Left renal cortex interstitium (tissue), 4 donors: Measurements from ENCODE around the gene ZSWIM6. TPM values are rescaled to one million over a fixed set of nuclear protein-coding genes. Genes with fewer than 3 reads are reported as not detected.

Experiments
- DNase-seq, 4 donors: peaks; one replicate each; pipeline ENCODE4 v3.0.0-alpha.2; 2013; ENCODE audit warnings: low read depth in 4 of 4, low spot score in 2 of 4, missing footprints in 1 of 4
- polyA plus RNA-seq, 4 donors: library from polyadenylated mRNA; unstranded; fragments of 120-200 nt; gene quantifications; one replicate each; pipeline ENCODE4 v1.2.1, GENCODE V29; 2013; ENCODE audit not compliant: insufficient read length in 4 of 4

ZSWIM6 gene
- polyA plus RNA-seq, 4 donors: 22.3 to 35.4 (median 26.9) TPM

DNA sequence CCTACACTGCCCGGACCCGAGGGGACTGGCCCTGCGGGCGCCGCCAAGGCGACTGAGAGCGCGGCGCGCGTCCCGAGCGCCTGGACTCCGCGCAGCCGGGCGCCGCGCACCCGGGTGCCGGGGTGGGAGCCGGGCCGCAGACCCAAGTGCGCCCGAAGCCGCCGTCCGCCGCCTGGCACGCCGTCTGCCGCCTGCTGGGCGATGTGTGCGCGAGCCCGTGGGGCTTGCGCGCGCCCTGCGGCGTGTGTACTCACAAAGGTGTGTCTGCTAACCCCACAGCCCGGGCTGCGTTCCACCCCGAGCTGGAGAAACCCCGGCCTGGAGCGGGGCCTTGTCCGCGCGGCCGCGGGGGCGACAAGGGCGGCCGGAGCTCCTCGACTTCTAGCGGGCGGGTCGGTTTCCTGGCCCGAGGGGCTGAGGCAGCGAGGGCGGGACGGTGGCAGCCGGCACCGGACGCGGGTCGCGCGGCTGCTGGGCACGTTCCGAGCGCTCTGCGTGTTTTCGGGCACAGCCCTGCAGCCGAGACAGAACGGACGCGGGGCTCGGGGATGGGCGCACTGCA is 1.1 kb upstream of the ZSWIM6 start:
- peak in 2 of 4 donors; percentile 51 to 65 for DNase-seq

DNA sequence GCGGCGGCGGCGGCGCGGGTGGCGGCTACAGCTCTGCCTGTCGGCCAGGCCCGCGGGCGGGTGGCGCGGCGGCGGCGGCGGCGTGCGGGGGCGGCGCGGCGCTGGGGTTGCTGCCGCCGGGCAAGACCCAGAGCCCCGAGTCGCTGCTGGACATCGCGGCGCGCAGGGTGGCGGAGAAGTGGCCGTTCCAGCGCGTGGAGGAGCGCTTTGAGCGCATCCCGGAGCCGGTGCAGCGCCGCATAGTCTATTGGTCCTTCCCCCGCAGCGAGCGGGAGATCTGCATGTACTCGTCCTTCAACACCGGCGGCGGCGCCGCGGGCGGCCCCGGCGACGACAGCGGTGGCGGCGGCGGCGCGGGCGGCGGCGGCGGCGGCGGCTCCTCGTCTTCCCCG is 296 bp downstream of the ZSWIM6 start:
- DNase-seq: no peak

GRCh38 chr5:61332851-61333320 is 828 bp downstream of the ZSWIM6 start:
- DNase-seq: no peak

- DNase-seq: no peak
Observed at GRCh38 chr5:61333321-61333953, 1.4 kb downstream of the ZSWIM6 start.

DNA sequence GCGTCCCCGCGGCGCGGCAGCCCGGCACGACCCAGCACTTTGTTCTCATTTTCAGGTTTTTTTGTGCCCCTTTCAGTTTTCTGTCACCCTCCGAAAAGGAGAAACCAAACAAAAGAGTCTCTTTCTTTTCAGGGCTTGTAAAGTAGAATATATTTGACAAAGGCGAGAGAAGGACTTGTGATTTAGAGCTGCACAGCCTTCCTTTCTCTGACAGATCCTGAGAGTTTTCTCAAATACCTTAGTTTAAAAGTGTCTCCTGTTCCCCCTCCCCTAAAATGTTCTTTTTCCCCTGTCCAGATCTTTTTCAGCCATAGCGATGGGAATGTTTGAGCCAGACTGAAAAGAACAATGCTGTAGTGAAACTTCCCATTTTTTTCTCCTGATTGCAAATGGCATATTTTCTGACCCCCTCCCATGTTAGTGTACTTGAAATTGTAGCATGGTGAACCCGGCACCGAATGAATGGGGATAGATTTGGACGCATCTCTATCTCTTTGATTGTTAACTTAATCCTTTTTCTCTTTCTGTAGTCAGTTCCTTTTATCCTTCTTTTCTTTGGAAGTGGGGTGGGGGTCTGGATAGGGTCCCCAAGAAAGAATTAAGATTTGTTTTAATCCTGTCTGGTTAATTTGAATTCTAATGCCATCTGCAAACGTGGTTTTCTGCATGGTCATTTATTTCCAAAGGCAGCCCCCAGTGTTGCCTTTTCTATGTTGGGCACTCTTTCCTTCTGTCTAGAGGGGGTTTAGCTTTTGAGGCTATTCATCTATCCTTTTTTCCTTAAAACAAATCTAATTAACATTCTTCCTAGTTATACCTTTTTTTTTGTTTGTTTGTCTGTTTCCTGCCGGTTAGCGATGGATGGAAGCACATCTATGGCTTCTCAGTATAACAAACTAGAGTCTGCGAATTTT is 2.2 kb downstream of the ZSWIM6 start:
- no peak for DNase-seq

DNA sequence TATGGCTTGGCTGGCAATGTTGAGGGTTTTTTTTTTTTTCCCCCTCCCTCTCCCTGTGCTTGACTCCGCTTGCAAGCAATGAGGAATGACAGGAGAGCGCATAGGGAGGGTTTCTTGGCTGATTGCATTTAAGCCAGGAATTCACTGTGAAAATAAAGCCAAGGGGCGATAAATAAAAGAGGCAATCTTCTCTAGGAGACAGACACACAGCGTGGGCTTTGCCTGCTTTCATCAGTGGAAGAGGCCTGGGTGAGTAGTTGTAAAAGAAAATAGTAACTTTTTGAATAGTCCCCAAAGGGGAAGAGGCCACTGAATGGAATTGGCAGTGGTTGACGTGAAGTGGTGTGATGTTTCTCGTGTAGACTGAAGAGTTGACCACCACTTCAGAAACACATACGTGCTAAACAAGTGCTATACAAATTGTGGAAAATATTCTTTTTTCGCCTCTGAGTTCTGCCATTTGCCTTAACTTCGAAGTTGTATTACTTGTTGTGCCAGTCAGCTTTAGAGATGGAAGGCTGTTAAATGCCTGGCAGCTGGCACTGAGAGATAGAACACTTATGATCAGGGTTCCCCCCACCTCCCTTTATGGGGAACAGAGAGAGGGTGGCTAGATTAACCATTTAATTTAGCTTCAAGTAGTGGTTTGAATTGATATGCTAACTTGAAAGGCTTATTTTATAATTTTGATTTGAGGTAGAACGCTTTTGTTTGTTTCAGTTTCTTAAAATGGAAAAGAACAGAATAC is 3.0 kb downstream of the ZSWIM6 start:
- DNase-seq: peak in 2 of 4 donors; percentile 61 to 78

DNA sequence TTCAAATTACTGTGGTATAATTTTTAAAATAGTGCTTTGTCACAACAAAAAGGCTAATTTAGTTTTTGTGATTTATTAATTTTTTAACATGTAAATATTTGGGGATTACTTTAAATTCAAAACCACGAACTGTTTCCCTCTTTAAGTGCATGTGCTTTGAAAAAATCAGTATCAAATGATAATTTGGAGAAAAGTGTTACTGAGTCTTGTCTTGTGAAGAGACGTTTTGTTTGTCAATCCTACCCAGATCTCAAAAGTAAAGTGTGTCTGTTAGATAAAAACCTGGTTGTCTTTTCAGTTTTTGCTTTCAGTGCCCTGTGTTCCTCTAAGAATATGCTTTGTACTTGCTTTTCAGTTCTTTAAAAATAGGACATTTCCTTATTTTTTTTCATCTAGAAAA is 7.7 kb downstream of the ZSWIM6 start:
- DNase-seq: no peak

DNA sequence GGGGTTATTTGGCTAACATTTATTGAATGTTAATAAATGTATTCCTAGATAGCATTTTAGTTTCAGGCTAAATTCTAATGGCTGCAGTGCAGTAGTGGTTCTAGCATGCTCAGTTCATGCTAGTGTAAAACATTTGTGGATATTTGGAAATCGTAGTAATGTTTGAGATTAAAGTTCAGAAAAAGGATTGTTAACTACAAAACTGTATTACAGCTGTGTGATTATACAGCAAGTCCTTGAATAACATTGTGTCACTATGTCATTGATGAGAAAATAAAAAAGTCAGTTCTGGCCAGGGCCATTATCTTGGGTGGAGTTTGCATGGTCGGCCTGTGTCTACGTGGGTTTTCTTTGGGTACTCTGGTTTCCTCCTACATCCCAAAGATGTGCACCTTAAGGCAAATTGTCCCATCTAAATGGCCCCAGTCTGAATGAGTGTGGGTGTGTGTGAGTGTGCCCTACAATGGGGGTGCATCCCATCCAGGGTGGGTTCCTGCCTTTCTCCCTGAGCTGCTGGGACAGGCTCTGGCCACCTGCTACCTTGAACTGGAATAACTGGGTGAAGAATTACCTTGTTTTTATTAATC is 8.8 kb downstream of the ZSWIM6 start:
- no peak for DNase-seq

DNA sequence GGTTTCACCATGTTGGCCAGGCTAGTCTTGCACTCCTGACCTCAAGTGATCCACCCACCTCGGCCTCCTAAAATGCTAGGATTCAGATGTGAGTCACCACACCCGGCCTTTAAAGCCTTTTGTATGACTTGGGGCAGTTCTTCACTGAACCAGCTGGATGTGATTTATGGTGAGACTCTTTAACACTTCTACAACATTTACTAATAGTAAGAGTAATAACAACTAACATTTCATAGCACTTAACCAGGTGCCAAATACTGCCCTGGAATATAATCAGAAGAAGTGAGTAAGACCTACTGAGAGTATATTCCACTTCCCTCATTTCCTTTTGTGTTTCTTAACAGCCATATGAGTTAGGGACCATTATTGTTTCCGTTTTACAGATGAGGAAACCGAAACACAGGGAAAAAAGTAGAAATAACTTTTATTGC is 10.0 kb downstream of the ZSWIM6 start:
- no peak for DNase-seq

- DNase-seq: no peak
Observed at GRCh38 chr5:61344187-61344944, 12.3 kb downstream of the ZSWIM6 start.

GRCh38 chr5:61346511-61346910 is 14.5 kb downstream of the ZSWIM6 start:
- no peak for DNase-seq

DNA sequence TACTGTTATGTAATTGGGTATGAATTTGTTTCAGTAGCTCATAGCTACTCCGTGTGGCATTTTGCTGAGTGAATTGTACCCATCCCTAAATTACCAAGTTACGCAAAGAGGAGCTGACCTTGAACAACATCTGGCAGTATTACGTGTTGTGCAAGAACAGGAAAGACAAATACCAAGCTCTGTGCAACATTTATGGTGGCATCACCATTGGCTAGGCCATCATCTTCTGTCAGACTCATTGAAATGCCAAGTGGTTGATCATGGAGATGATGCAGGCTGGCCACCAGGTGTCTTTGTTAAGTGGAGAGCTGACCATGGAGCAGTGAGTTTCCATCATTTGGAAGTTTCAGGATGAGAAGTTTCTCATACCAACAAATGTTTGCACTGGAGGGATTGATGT is 15.0 kb downstream of the ZSWIM6 start:
- DNase-seq: no peak

- no peak for DNase-seq
Observed at GRCh38 chr5:61348447-61348846, 16.4 kb downstream of the ZSWIM6 start.

DNA sequence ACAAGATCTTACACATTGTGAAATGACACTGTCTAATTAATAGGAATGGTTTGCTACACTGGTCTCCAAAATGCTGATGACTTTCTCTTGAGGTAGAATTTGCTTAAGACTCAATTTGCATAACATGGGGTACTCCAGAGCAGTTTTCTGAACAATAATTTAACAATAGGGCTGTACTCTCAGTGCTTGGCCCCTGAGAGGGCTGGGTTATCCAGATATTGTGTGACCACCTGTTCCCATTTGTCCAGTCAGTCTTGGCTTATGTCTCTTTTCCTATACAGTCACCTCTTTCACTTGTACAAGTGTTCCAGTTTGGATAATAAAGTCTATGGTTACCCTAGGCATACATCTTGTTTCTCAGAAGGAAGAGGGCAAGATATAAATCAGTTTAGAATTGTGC is 17.9 kb downstream of the ZSWIM6 start:
- no peak for DNase-seq

- no peak for DNase-seq
Observed at GRCh38 chr5:61350535-61350934, 18.5 kb downstream of the ZSWIM6 start.

GRCh38 chr5:61351733-61352132 is 19.7 kb downstream of the ZSWIM6 start:
- no peak for DNase-seq

- no peak for DNase-seq
Observed at GRCh38 chr5:61352180-61352579, 20.1 kb downstream of the ZSWIM6 start.

DNA sequence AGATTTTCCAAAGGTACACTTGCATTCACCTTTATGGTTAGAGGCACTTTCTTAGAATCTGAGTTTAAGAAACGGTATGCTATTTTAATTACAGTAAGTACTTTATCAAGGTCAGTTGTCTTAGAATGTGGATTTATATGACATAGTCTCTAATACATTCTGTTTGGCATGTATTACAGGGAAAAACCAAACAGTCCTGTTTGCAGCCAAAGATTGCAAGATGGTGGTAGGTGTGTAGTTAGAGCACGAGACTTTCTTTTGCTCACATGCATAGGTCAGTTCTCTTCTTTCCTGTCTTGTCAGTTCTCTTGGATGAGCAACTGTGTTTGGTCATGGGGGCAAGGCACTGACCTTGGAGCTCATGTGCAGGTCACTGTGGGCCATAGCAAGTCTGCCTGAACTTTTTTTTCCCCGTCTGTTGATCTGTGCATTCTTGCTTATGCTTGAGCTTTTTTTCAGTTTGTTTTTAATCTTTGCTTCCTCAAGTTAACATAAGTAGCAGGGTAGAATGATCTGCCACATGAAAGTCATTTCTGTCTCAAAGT is 20.6 kb downstream of the ZSWIM6 start:
- DNase-seq: no peak

GRCh38 chr5:61353293-61353692 is 21.2 kb downstream of the ZSWIM6 start:
- no peak for DNase-seq
